Endothelial cell of umbilical vein (primary cell): ENCODE data around the gene MRPS6.

Source experiments
- CTCF ChIP-seq, 2 donors: IDR thresholded peaks; 1 replicate in 1 of 2; 2 replicates in 1 of 2; pipeline ENCODE4 v1.5.1; 2011; ENCODE audit warnings: low read length in 2 of 2, mild to moderate bottlenecking in 2 of 2, moderate library complexity in 2 of 2, control low read depth in 1 of 2, inconsistent platforms in 1 of 2, low read depth in 1 of 2; ENCODE audit not compliant: insufficient read depth in 1 of 2; ENCODE audit errors: extremely low read depth in 1 of 2
- EZH2 ChIP-seq: IDR thresholded peaks from 2 replicates; pipeline ENCODE4 v1.6.1; 2012; ENCODE audit warnings: borderline replicate concordance, low read depth, mild to moderate bottlenecking, moderate library complexity, low read length, inconsistent platforms; ENCODE audit not compliant: severe bottlenecking
- POLR2A ChIP-seq: IDR thresholded peaks from 2 replicates; pipeline ENCODE4 v1.6.1; 2012; ENCODE audit warnings: low read depth, mild to moderate bottlenecking, control low read depth, low read length
- POLR2AphosphoS5 ChIP-seq: IDR thresholded peaks from 2 replicates; pipeline ENCODE4 v1.6.1; 2012; ENCODE audit warnings: low read depth, mild to moderate bottlenecking, control low read depth, low read length, moderate library complexity; ENCODE audit not compliant: insufficient read depth

GRCh38 chr21:34105947-34106541 is 32.7 kb downstream of the MRPS6 start:
- TF ChIP-seq CTCF (IDR thresholded peaks at IDR 0.05; ENCODE audit: extremely low read depth in 1 of 2, insufficient read depth in 1 of 2, low read depth in 1 of 2, low read length in 2 of 2) (no peak), POLR2A (no peak), POLR2AphosphoS5 (no peak), EZH2 (no peak)
